ENCODE measurements around the gene EYS.

DNA sequence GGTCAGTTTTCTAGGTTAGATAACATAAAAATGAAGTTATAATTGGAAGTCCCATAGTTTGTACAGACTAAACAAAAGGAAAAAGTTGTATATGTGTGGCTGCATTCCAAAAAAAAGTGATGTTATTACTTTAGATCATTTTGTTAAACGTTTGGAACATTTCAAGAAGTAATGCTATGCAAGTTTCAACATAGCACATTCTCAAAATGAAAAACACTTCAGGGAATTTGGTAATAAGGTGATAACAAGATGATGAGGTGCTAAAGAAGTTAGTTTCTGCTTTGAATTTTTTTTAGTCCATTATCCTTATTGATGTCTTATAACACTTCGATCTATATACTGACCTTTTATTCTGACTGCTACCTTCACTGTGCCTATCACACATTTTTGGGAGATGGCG lies 1820.7 kb downstream of the EYS start:
- no peak for TF ChIP-seq JUND (IDR thresholded peaks at IDR 0.05)
- no peak for TF ChIP-seq CHD2 (IDR thresholded peaks at IDR 0.05; ENCODE audit: low read length, partially characterized antibody)
- TF ChIP-seq, protein P1, sequence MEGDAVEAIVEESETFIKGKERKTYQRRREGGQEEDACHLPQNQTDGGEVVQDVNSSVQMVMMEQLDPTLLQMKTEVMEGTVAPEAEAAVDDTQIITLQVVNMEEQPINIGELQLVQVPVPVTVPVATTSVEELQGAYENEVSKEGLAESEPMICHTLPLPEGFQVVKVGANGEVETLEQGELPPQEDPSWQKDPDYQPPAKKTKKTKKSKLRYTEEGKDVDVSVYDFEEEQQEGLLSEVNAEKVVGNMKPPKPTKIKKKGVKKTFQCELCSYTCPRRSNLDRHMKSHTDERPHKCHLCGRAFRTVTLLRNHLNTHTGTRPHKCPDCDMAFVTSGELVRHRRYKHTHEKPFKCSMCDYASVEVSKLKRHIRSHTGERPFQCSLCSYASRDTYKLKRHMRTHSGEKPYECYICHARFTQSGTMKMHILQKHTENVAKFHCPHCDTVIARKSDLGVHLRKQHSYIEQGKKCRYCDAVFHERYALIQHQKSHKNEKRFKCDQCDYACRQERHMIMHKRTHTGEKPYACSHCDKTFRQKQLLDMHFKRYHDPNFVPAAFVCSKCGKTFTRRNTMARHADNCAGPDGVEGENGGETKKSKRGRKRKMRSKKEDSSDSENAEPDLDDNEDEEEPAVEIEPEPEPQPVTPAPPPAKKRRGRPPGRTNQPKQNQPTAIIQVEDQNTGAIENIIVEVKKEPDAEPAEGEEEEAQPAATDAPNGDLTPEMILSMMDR (IDR thresholded peaks at IDR 0.05), result no peak
- TF ChIP-seq, protein P2, sequence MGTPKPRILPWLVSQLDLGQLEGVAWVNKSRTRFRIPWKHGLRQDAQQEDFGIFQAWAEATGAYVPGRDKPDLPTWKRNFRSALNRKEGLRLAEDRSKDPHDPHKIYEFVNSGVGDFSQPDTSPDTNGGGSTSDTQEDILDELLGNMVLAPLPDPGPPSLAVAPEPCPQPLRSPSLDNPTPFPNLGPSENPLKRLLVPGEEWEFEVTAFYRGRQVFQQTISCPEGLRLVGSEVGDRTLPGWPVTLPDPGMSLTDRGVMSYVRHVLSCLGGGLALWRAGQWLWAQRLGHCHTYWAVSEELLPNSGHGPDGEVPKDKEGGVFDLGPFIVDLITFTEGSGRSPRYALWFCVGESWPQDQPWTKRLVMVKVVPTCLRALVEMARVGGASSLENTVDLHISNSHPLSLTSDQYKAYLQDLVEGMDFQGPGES (IDR thresholded peaks at IDR 0.05; ENCODE audit: low read depth, low read length), result no peak
- no peak for TF ChIP-seq POLR2AphosphoS5 (IDR thresholded peaks at IDR 0.05; ENCODE audit: low read depth, low read length)
- TF ChIP-seq TAF1 (IDR thresholded peaks at IDR 0.05; ENCODE audit: borderline replicate concordance, low read depth, low read length), result no peak

Measured in SK-N-SH (cell line).